K562 (cell line): ENCODE data around the gene RNF168. TPM values are rescaled to one million over a fixed set of nuclear protein-coding genes. Genes with fewer than 3 reads are reported as not detected.

Source experiments
- BCL6 ChIP-seq: fragments of 250-450 bp; sonication (Bioruptor Pico); IDR thresholded peaks from 2 replicates; pipeline ENCODE4 v1.4.0; 2020
- RBBP5 ChIP-seq: fragments of 200-600 bp; sonication (generic); IDR thresholded peaks from 2 replicates; pipeline ENCODE4 v1.6.1; 2012; ENCODE audit warnings: borderline replicate concordance, mild to moderate bottlenecking, low read length, control low read depth, inconsistent platforms; ENCODE audit not compliant: insufficient read depth, poor library complexity, severe bottlenecking
- RFX7 ChIP-seq: fragments of 250-450 bp; sonication (Bioruptor Pico); IDR thresholded peaks from 2 replicates; pipeline ENCODE4 v1.5.1; 2021; ENCODE audit warnings: mild to moderate bottlenecking
- SAP30 ChIP-seq: fragments of 200-600 bp; sonication (generic); IDR thresholded peaks from 2 replicates; pipeline ENCODE4 v1.6.1; 2012; ENCODE audit warnings: borderline replicate concordance, low read depth, mild to moderate bottlenecking, moderate library complexity, low read length, control low read depth, inconsistent platforms; ENCODE audit not compliant: insufficient read depth, poor library complexity, severe bottlenecking
- SETDB1 ChIP-seq: IDR thresholded peaks from one replicate; pipeline ENCODE4 v1.6.1; 2012; ENCODE audit warnings: low read length, control low read depth, inconsistent platforms
- SMARCE1 ChIP-seq: fragments of 450-650 bp; IDR thresholded peaks from 2 replicates; pipeline ENCODE4 v1.7.1; 2016; ENCODE audit warnings: mild to moderate bottlenecking
- SRSF1 ChIP-seq: fragments of 200-400 bp; formaldehyde crosslinking; IDR thresholded peaks from 2 replicates; pipeline ENCODE4 v1.6.1; 2017; ENCODE audit warnings: mild to moderate bottlenecking, low read depth, low read length, moderate library complexity
- ZNF41 ChIP-seq: fragments of 250-450 bp; sonication (Bioruptor Pico); conservative IDR thresholded peaks from 2 replicates; pipeline ENCODE4 v1.4.0; 2020; ENCODE audit warnings: mild to moderate bottlenecking
- ZNF785 ChIP-seq: fragments of 250-450 bp; sonication (Bioruptor Pico); IDR thresholded peaks from 2 replicates; pipeline ENCODE4 v1.4.0; 2020; ENCODE audit warnings: mild to moderate bottlenecking
- ZNF79 ChIP-seq: fragments of 250-450 bp; sonication (Bioruptor Pico); IDR thresholded peaks from 2 replicates; pipeline ENCODE4 v1.4.0; 2020; ENCODE audit warnings: low read depth, mild to moderate bottlenecking, moderate library complexity
- polyA plus RNA-seq, 8 experiments: library from polyadenylated mRNA; depleted of rRNA in 4 of 8; stranded (reverse) in 5 of 8; unstranded in 3 of 8; fragments of >200 nt; fragmentation: Nextera tagmentation in 2 of 8; fragmentation: Illumina TruSeq in 1 of 8; extraction: Ambion mirVana in 2 of 8; extraction: Trizol in 1 of 8; gene quantifications; 2 replicates each; pipeline versions ENCODE4 v1.2.1 to v1.2.3, GENCODE V29; 2011 to 2014; ENCODE audit warnings: inconsistent platforms in 1 of 8, missing spikeins in 1 of 8
- total RNA-seq, 7 experiments: library from RNA; depleted of rRNA in 6 of 7; stranded (reverse); fragments of >200 nt in 6 of 7; fragmentation: Illumina TruSeq in 2 of 7; extraction: Trizol in 2 of 7; gene quantifications; 2 replicates each; pipeline versions ENCODE4 v1.2.1 to v1.2.3, GENCODE V29; 2011 to 2021; ENCODE audit warnings: low replicate concordance in 1 of 7
- TF ChIP-seq, protein P1 (sequence below), 2 experiments: fragments of 450-650 bp; formaldehyde crosslinking in 1 of 2; IDR thresholded peaks; 2 replicates each; pipeline versions ENCODE4 v1.4.0 to v1.6.1; 2014 to 2020; ENCODE audit warnings: mild to moderate bottlenecking in 2 of 2, borderline replicate concordance in 1 of 2, low read depth in 1 of 2
- TF ChIP-seq, protein P2 (sequence below): sonication (generic); formaldehyde crosslinking; IDR thresholded peaks from 2 replicates; pipeline ENCODE4 v1.8.0; 2022; ENCODE audit warnings: mild to moderate bottlenecking, missing genetic modification reagents
- TF ChIP-seq, protein P3 (sequence below): fragments of 250-450 bp; sonication (Bioruptor Pico); IDR thresholded peaks from 2 replicates; pipeline ENCODE4 v1.6.1; 2021; ENCODE audit warnings: mild to moderate bottlenecking
- TF ChIP-seq, protein P4 (sequence below), 3 experiments: IDR thresholded peaks in 2 of 3; conservative IDR thresholded peaks in 1 of 3; 2 replicates each; pipeline ENCODE4 v1.5.1; 2011 to 2012; ENCODE audit warnings: low read length in 3 of 3, mild to moderate bottlenecking in 3 of 3, control low read depth in 2 of 3, improper control_type of control experiment in 1 of 3, inconsistent platforms in 1 of 3, low read depth in 1 of 3, mixed read lengths in 1 of 3, moderate library complexity in 1 of 3; ENCODE audit not compliant: insufficient read depth in 2 of 3
- TF ChIP-seq, protein P5 (sequence below): fragments of 250-450 bp; sonication (Bioruptor Pico); IDR thresholded peaks from 2 replicates; pipeline ENCODE4 v1.8.0; 2022; ENCODE audit warnings: inconsistent platforms, mild to moderate bottlenecking, moderate library complexity, borderline replicate concordance

Gene RNF168
- total and polyA plus RNA-seq, 9 of the 15 experiments (the other 6 are each of a cell fraction or from before 2014, with no cell fraction given) = 6.0 to 32.1 (median 16.6) TPM

DNA sequence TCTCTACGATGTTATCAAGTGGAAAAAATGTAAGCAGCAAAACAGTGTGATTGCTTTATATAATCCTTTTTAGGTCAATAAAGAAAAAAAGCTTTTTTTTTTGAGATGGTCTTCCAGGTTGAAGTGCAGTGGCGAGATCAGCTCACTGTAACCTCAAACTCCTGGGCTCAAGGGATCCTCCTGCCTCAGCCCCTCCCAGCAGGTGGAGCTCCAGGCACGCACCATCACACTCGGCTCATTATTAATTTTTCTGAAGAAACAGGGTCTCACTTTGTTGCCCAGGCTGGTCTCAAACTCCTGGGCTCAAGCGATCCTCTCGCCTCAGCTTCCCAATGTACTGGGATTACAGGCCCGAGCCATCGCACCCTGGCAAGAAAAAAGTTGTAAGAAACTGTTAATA is 17.3 kb downstream of the RNF168 start (continued):
- TF ChIP-seq, protein P1, sequence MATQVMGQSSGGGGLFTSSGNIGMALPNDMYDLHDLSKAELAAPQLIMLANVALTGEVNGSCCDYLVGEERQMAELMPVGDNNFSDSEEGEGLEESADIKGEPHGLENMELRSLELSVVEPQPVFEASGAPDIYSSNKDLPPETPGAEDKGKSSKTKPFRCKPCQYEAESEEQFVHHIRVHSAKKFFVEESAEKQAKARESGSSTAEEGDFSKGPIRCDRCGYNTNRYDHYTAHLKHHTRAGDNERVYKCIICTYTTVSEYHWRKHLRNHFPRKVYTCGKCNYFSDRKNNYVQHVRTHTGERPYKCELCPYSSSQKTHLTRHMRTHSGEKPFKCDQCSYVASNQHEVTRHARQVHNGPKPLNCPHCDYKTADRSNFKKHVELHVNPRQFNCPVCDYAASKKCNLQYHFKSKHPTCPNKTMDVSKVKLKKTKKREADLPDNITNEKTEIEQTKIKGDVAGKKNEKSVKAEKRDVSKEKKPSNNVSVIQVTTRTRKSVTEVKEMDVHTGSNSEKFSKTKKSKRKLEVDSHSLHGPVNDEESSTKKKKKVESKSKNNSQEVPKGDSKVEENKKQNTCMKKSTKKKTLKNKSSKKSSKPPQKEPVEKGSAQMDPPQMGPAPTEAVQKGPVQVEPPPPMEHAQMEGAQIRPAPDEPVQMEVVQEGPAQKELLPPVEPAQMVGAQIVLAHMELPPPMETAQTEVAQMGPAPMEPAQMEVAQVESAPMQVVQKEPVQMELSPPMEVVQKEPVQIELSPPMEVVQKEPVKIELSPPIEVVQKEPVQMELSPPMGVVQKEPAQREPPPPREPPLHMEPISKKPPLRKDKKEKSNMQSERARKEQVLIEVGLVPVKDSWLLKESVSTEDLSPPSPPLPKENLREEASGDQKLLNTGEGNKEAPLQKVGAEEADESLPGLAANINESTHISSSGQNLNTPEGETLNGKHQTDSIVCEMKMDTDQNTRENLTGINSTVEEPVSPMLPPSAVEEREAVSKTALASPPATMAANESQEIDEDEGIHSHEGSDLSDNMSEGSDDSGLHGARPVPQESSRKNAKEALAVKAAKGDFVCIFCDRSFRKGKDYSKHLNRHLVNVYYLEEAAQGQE (IDR thresholded peaks at IDR 0.05; ENCODE audit: borderline replicate concordance) = peak; percentile 56; the same call in 1 of the 2 replicates
- TF ChIP-seq, protein P1 (CRISPR knock-in tag; IDR thresholded peaks at IDR 0.05; ENCODE audit: low read depth) = no peak
- TF ChIP-seq RFX7 (CRISPR knock-in tag) (no peak), ZNF785 (CRISPR knock-in tag) (no peak), SETDB1 (no peak), BCL6 (CRISPR knock-in tag) (no peak), SAP30 (no peak), SRSF1 (no peak), SMARCE1 (no peak), ZNF41 (CRISPR knock-in tag) (no peak), ZNF79 (CRISPR knock-in tag) (no peak), RBBP5 (no peak)
- TF ChIP-seq, protein P2, sequence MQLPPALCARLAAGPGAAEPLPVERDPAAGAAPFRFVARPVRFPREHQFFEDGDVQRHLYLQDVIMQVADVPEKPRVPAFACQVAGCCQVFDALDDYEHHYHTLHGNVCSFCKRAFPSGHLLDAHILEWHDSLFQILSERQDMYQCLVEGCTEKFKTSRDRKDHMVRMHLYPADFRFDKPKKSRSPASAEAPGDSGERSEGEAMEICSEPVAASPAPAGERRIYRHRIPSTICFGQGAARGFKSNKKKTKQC (CRISPR knock-in tag) = no peak
- TF ChIP-seq, protein P3, sequence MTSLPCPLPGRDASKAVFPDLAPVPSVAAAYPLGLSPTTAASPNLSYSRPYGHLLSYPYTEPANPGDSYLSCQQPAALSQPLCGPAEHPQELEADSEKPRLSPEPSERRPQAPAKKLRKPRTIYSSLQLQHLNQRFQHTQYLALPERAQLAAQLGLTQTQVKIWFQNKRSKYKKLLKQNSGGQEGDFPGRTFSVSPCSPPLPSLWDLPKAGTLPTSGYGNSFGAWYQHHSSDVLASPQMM = no peak
- TF ChIP-seq, protein P4, sequence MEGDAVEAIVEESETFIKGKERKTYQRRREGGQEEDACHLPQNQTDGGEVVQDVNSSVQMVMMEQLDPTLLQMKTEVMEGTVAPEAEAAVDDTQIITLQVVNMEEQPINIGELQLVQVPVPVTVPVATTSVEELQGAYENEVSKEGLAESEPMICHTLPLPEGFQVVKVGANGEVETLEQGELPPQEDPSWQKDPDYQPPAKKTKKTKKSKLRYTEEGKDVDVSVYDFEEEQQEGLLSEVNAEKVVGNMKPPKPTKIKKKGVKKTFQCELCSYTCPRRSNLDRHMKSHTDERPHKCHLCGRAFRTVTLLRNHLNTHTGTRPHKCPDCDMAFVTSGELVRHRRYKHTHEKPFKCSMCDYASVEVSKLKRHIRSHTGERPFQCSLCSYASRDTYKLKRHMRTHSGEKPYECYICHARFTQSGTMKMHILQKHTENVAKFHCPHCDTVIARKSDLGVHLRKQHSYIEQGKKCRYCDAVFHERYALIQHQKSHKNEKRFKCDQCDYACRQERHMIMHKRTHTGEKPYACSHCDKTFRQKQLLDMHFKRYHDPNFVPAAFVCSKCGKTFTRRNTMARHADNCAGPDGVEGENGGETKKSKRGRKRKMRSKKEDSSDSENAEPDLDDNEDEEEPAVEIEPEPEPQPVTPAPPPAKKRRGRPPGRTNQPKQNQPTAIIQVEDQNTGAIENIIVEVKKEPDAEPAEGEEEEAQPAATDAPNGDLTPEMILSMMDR (IDR thresholded peaks at IDR 0.05 in 2 of 3, conservative IDR thresholded peaks at IDR 0.05 in 1 of 3; ENCODE audit: insufficient read depth in 2 of 3, low read depth in 1 of 3, low read length in 3 of 3) = peak; percentile 54 to 62 (median 59); a peak in 5 of 6 replicates
- TF ChIP-seq, protein P5, sequence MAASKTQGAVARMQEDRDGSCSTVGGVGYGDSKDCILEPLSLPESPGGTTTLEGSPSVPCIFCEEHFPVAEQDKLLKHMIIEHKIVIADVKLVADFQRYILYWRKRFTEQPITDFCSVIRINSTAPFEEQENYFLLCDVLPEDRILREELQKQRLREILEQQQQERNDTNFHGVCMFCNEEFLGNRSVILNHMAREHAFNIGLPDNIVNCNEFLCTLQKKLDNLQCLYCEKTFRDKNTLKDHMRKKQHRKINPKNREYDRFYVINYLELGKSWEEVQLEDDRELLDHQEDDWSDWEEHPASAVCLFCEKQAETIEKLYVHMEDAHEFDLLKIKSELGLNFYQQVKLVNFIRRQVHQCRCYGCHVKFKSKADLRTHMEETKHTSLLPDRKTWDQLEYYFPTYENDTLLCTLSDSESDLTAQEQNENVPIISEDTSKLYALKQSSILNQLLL = no peak
